T-helper 2 cell treated with Interferon-gamma antibody and Interleukin-4, amounts not matched to agents 100 ng/mL and 5 ng/mL, for 36 hours (primary cell): Measurements from ENCODE around the gene NPHS2. TPM values are rescaled to one million over a fixed set of nuclear protein-coding genes. Genes with fewer than 3 reads are reported as not detected.
"Not testable (repeated sequence)": the region's sequence is repeated elsewhere in the genome, so short reads cannot be mapped to it uniquely, and the experiment has no call there.

Source experiments
- intact Hi-C: fragments of 100-400 bp; cut with micrococcal nuclease; formaldehyde crosslinking; loops from one replicate; pipeline ENCODE4 v1.15.1; 2023
- total RNA-seq: library from RNA; stranded (reverse); gene quantifications from 2 replicates; pipeline ENCODE4 v1.2.3, GENCODE V29; 2022

NPHS2 gene
- total RNA-seq, 1 donor from 2014 or later = not detected

- intact Hi-C loops = no loop called here
Measured at GRCh38 chr1:179547021-179547535, 28.7 kb downstream of the NPHS2 start.

GRCh38 chr1:179545321-179545720, 30.4 kb downstream of the NPHS2 start:
- intact Hi-C loops = no loop called here

- intact Hi-C loops = no loop called here
Measured at GRCh38 chr1:179541774-179542173, 34.0 kb downstream of the NPHS2 start.

GRCh38 chr1:179530352-179530751, 45.4 kb downstream of the NPHS2 start:
- intact Hi-C loops = no loop called here

GRCh38 chr1:179529482-179530195, 46.1 kb downstream of the NPHS2 start:
- intact Hi-C loops = no loop called here

- intact Hi-C loops = not testable (repeated sequence)
Measured at GRCh38 chr1:179518544-179518943, 57.2 kb downstream of the NPHS2 start.

GRCh38 chr1:179516976-179517705, 58.6 kb downstream of the NPHS2 start:
- intact Hi-C loops = no loop called here

- intact Hi-C loops = no loop called here
Measured at GRCh38 chr1:179510038-179510437, 65.7 kb downstream of the NPHS2 start.

- intact Hi-C loops = no loop called here
Measured at GRCh38 chr1:179509384-179509783, 66.4 kb downstream of the NPHS2 start.

- intact Hi-C loops = no loop called here
Measured at GRCh38 chr1:179506199-179506598, 69.5 kb downstream of the NPHS2 start.

Other genes starting within 250 kb of the NPHS2 start
- not detected in 2 replicates for gene AXDND1, start 210.0 kb downstream of the NPHS2 start, total RNA-seq
- not detected in 2 replicates for gene TDRD5, start 15.9 kb upstream of the NPHS2 start, total RNA-seq
- gene FAM163A, start 167.3 kb upstream of the NPHS2 start, total RNA-seq = not detected in 2 replicates